Measurements from ENCODE around the gene GNAI1. TPM values are rescaled to one million over a fixed set of nuclear protein-coding genes. Genes with fewer than 3 reads are reported as not detected.
"Not testable (repeated sequence)": the region's sequence is repeated elsewhere in the genome, so short reads cannot be mapped to it uniquely, and the experiment has no call there.

The GNAI1 gene
- total RNA-seq, 2 donors from 2014 or later: 3.6 TPM

GRCh38 chr7:80145780-80146422 lies 11.3 kb downstream of the GNAI1 start:
- Mint-ChIP-seq H3K36me3 (peaks cover 0 to 4% of the 10 kb centered on the region in 2 donors), H3K27ac (no peak overlapping the region), H3K9me3 (no peaks in the 10 kb centered on the region)
- DNase-seq (ENCODE audit: low spot score in 2 of 2) (no peak), ATAC-seq (no peak)

GRCh38 chr7:80146545-80147182 lies 12.0 kb downstream of the GNAI1 start:
- Mint-ChIP-seq H3K36me3 (no peaks in the 10 kb centered on the region), H3K27ac (no peak overlapping the region), H3K9me3 (no peaks in the 10 kb centered on the region)
- no peak for DNase-seq (ENCODE audit: low spot score in 2 of 2)
- no peak for ATAC-seq

GRCh38 chr7:80147543-80148391 lies 13.1 kb downstream of the GNAI1 start:
- no peaks in the 10 kb centered on the region for H3K9me3 Mint-ChIP-seq
- no peaks in the 10 kb centered on the region for H3K36me3 Mint-ChIP-seq
- no peak for DNase-seq (ENCODE audit: low spot score in 2 of 2)
- H3K27ac Mint-ChIP-seq: no peak overlapping the region
- ATAC-seq: no peak

GRCh38 chr7:80150611-80151273 lies 16.1 kb downstream of the GNAI1 start:
- Mint-ChIP-seq H3K36me3 (no peaks in the 10 kb centered on the region), H3K9me3 (no peaks in the 10 kb centered on the region), H3K27ac (peak overlapping the region; percentile 16 to 87)
- DNase-seq (ENCODE audit: low spot score in 2 of 2) (no peak), ATAC-seq (peak; percentile 18 to 24)

GRCh38 chr7:80151274-80151665 lies 16.6 kb downstream of the GNAI1 start:
- DNase-seq (ENCODE audit: low spot score in 2 of 2): peak; percentile 18 to 55

GRCh38 chr7:80153446-80153845 lies 18.8 kb downstream of the GNAI1 start:
- ATAC-seq (no peak), DNase-seq (ENCODE audit: low spot score in 2 of 2) (no peak)
- Mint-ChIP-seq H3K36me3 (peaks cover under 1 to 5% of the 10 kb centered on the region in 2 donors), H3K27ac (no peak overlapping the region), H3K9me3 (peaks cover 3 to 4% of the 10 kb centered on the region in 2 donors)

More at GRCh38 chr7:80151274-80151665, 16.6 kb downstream of the GNAI1 start:
- ATAC-seq: peak; percentile 98 to 100
- H3K9me3 Mint-ChIP-seq: no peaks in the 10 kb centered on the region
- H3K27ac Mint-ChIP-seq: peak overlapping the region; percentile 16 to 87
- H3K36me3 Mint-ChIP-seq: no peaks in the 10 kb centered on the region

GRCh38 chr7:80154656-80155333 lies 20.2 kb downstream of the GNAI1 start:
- ATAC-seq: no peak
- peaks cover 7 to 8% of the 10 kb centered on the region in 2 donors for H3K36me3 Mint-ChIP-seq
- H3K27ac Mint-ChIP-seq: no peak overlapping the region
- peaks cover 8 to 9% of the 10 kb centered on the region in 2 donors for H3K9me3 Mint-ChIP-seq
- no peak for DNase-seq (ENCODE audit: low spot score in 2 of 2)

- H3K9me3 Mint-ChIP-seq: peaks cover 8 to 9% of the 10 kb centered on the region in 2 donors
- ATAC-seq (no peak), DNase-seq (ENCODE audit: low spot score in 2 of 2) (no peak)
- no peak overlapping the region for H3K27ac Mint-ChIP-seq
- peaks cover 7 to 8% of the 10 kb centered on the region in 2 donors for H3K36me3 Mint-ChIP-seq
Observed at GRCh38 chr7:80155374-80155773, 20.7 kb downstream of the GNAI1 start.

- not testable (repeated sequence) for ATAC-seq; H3K27ac Mint-ChIP-seq; DNase-seq (ENCODE audit: low spot score in 2 of 2)
- H3K9me3 Mint-ChIP-seq: peaks cover 9 to 12% of the 10 kb centered on the region in 2 donors
- peaks cover 7 to 13% of the 10 kb centered on the region in 2 donors for H3K36me3 Mint-ChIP-seq
Observed at GRCh38 chr7:80157770-80158169, 23.1 kb downstream of the GNAI1 start.

- no peak overlapping the region for H3K27ac Mint-ChIP-seq
- peaks cover 9 to 12% of the 10 kb centered on the region in 2 donors for H3K9me3 Mint-ChIP-seq
Observed at GRCh38 chr7:80159802-80160201, 25.2 kb downstream of the GNAI1 start.

GRCh38 chr7:80161466-80161865 lies 26.8 kb downstream of the GNAI1 start:
- Mint-ChIP-seq H3K9me3 (peaks cover 9 to 12% of the 10 kb centered on the region in 2 donors), H3K36me3 (peaks cover 7 to 19% of the 10 kb centered on the region in 2 donors), H3K27ac (no peak overlapping the region)
- DNase-seq (ENCODE audit: low spot score in 2 of 2): no peak
- no peak for ATAC-seq

More at GRCh38 chr7:80159802-80160201, 25.2 kb downstream of the GNAI1 start:
- ATAC-seq (no peak), DNase-seq (ENCODE audit: low spot score in 2 of 2) (no peak)
- peaks cover 7 to 18% of the 10 kb centered on the region in 2 donors for H3K36me3 Mint-ChIP-seq

GRCh38 chr7:80165177-80165576 lies 30.5 kb downstream of the GNAI1 start:
- DNase-seq (ENCODE audit: low spot score in 2 of 2) (no peak), ATAC-seq (no peak)
- H3K36me3 Mint-ChIP-seq: peaks cover 4 to 22% of the 10 kb centered on the region in 2 donors
- H3K9me3 Mint-ChIP-seq: peaks cover under 1 to 11% of the 10 kb centered on the region in 2 donors
- no peak overlapping the region for H3K27ac Mint-ChIP-seq

GRCh38 chr7:80170445-80170844 lies 35.8 kb downstream of the GNAI1 start:
- peaks cover 9 to 34% of the 10 kb centered on the region in 2 donors for H3K36me3 Mint-ChIP-seq
- ATAC-seq (no peak), DNase-seq (ENCODE audit: low spot score in 2 of 2) (no peak)
- peaks cover 17 to 21% of the 10 kb centered on the region in 2 donors for H3K9me3 Mint-ChIP-seq
- H3K27ac Mint-ChIP-seq: no peak overlapping the region

GRCh38 chr7:80172387-80172786 lies 37.8 kb downstream of the GNAI1 start:
- peak overlapping the region in 1 of 2 donors; percentile 79 for H3K27ac Mint-ChIP-seq
- ATAC-seq (peak; percentile 26 to 68), DNase-seq (ENCODE audit: low spot score in 2 of 2) (no peak)
- peaks cover 9 to 34% of the 10 kb centered on the region in 2 donors for H3K36me3 Mint-ChIP-seq
- peaks cover 23 to 24% of the 10 kb centered on the region in 2 donors for H3K9me3 Mint-ChIP-seq

- no peak overlapping the region for H3K27ac Mint-ChIP-seq
- H3K9me3 Mint-ChIP-seq: peaks cover 11 to 17% of the 10 kb centered on the region in 2 donors
- ATAC-seq: peak; percentile 83 to 91
- no peak for DNase-seq (ENCODE audit: low spot score in 2 of 2)
- peaks cover 4 to 17% of the 10 kb centered on the region in 2 donors for H3K36me3 Mint-ChIP-seq
Observed at GRCh38 chr7:80175744-80176143, 41.1 kb downstream of the GNAI1 start.

GRCh38 chr7:80181411-80181810 lies 46.8 kb downstream of the GNAI1 start:
- H3K9me3 Mint-ChIP-seq: no peaks in the 10 kb centered on the region
- ATAC-seq: no peak
- DNase-seq (ENCODE audit: low spot score in 2 of 2): no peak
- no peak overlapping the region for H3K27ac Mint-ChIP-seq
- peaks cover 0 to 4% of the 10 kb centered on the region in 2 donors for H3K36me3 Mint-ChIP-seq

Measured in activated naive CD4-positive, alpha-beta T cell treated with anti-CD3 and anti-CD28 coated beads, Interleukin-2, amount 50 U/mL, for 72 hours (primary cell).